HG03139 (cell line): Measurements from ENCODE around the gene ADAMTS6.
"Not testable (repeated sequence)": the region's sequence is repeated elsewhere in the genome, so short reads cannot be mapped to it uniquely, and the experiment has no call there.

Experiments
- ATAC-seq: cut with Tn5 transposase; IDR thresholded peaks from one replicate; pipeline ENCODE4 v1.9.1; 2021; ENCODE audit not compliant: unreplicated experiment

The ADAMTS6 gene

DNA sequence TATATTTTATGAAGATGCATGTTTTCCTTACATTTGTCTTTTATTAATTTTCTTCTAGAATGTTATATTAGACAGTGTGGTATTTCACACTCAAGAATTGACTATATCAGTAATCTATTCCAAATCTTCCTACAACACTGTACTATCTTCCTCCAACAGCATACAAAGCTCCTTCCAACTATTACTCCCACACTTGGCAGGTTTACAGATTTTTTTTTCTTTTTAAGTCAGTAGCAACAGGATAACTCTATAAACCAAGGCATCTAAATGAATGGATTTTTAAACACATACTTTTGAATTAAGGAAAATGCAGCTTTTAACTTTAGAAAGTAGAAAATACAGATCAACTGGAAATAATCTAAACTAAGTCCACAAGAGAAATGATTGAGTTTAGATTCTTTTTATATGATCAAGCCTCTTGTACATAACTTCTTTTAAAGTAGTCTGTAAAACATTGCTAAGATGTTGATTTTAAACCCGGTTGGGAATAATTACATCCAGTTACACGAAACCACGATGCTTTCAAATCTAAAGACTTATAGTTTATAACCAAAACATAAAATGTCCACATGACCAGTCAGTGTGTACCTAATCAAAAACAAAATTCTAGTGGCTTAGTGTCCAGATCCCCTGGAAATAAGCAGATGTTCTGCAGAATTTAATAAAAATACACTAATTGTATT, 281.6 kb downstream of the ADAMTS6 start:
- no peak for ATAC-seq

DNA sequence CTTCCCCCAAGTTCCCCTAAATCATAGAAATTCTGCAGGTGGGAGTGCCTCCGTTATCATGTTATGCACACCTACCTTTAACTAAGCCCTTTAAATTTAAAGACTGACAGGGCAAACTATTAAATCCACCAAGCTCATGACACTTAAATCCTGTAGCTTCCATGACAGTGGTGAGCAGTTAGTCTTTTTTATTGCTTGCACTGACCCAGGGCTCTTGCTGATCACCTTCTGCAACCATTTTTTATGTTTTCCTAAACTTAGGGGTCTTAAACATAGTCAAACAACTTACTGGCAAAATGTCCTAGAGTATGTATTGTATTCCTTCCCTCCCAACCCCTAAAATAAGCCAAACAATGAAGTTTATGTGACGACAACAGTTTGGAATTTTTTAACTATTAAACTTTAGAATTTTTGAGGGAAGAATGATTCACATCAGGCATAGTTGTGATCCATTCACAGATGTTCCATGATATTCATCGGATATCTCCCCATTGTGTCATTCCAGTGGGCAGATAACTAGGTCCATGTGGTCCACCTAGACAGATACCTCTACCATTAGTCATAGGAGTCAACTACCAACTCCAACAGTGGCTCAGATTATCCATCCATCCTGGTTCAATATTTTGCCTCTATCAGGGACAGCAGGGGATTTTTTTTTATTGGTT, 283.1 kb downstream of the ADAMTS6 start:
- ATAC-seq, result no peak

DNA sequence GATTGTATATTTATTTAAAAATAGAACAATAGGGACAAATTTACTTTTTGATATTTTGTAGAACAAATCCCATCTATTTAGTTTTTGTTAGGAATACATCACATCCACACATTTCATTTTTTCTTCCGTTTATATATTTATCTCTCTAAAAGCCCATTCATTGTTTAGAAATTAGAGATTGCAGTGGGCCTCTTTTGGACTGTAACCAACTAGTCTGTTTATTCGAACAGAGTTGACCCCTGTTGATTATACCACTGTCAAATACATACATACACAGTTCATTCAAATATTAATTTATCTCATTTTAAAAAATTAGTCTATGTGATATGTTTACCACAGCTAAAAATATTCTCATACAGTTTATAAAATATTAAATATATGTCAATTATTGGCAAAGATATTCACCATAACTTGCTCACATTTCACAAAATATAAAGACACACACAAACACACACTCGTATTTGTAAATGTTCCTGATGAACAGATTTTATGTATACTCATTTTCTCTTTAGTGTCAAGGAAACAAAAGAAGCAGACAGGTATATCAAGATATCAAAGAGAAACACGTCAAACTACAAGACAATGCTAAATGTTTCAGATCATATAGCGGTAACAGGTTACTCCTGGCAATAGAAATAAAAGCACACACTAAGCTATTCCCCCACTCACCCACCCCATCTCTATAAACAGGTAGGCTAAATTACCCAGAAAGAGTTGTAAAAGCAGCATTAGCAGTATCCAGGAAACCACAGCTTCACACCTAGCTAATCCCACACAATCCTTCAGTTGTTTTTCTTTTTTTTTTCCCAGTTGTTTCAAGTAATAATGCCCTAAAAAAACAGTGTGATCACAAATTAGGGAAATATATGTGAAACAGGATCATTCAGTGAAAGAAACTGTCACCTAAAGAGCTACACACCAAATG, 283.9 kb downstream of the ADAMTS6 start:
- no peak for ATAC-seq

DNA sequence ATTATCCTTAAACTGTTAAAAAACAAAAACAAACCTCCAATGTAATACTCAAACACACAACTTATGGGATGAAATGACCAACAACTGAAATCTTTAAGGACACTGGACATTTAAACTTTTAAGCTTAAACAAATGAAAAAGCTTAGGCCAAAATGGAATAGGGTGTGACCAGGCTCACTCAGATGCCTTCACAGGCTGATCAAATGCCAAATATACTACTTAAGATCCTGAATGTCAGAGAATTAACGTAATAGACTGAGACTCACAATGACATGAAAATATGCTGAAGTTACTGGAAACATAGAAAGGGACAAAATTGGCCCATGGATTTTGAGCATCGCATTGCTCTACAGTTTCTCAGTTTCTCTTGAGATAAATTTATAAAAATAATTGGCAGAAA, 286.8 kb downstream of the ADAMTS6 start:
- no peak for ATAC-seq

DNA sequence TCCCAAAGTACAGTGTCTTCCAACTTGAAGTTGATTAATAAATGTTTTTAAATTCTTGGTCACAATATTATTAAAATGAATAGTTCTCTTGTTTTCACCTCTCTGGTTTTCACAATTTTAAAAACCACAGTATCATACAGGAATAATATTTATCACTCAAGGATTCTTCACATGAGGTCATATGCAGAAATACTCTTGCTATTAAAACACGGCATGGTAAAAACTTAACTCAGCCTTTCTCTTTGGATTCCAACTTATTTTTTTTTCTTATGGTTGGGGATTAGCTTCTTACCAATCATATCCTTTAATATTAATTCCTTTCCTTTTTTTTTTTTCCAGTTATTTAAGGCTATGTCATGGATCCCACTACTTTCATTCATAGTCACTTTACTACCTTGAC, 289.4 kb downstream of the ADAMTS6 start:
- ATAC-seq, result no peak

DNA sequence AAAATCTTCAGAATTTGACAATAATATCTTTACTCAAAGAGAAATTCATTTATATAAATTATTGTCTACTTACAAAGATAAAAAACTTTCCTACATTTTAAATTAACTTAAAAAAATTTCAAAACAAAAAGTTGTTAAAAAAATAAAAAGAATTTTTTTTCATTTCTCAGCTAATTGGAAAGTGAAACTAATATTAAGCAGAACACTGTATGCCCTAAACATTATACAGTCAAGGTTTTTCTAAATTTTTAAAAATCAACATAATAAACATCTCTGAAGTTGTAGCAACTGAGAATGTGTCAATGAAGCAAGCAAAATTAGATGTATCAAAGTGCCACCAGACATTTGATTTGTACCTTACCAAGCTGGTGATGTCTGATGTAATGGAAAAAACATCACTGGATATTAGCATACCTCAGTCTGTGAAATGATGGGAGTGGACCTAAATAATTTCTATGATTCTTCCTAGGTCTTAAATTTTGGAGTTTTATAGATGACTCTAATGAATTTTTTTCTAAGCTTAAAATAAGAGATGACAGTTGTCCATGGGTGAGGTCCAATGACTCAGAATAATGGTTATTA, 290.1 kb downstream of the ADAMTS6 start:
- ATAC-seq, result no peak

DNA sequence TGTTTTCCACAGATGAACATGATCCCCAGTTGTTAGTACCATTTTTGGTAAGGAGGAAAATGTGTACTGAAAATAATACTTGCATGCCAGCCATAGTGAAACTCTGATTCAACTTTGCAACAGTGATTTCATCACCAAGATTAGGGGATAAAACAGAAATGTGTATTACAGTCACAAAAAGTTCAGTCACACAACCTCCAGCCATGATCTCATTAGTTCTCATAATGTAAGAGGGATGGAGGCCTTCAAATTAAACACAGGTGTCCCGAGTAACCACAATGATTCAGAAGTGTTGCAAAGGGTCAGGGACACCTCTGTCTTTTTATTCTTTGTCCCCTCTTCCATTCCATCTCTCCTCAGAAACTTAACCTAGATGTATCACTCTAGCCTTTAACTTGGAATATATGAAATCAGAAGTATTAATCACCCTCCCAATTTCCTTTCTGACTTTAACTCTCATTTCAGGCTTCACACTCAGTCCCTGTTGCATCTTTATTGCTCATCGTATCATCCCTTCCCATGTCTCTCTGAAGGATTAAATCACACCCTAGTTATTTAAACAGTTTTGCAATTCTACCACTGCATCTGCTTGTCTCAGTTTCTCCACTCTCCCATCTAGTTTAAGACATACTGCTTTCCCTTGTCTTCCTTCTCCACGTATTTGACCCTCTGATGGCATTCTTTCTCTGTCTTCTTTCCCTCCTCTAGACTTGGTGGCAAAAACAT, 291.2 kb downstream of the ADAMTS6 start:
- ATAC-seq, result no peak

DNA sequence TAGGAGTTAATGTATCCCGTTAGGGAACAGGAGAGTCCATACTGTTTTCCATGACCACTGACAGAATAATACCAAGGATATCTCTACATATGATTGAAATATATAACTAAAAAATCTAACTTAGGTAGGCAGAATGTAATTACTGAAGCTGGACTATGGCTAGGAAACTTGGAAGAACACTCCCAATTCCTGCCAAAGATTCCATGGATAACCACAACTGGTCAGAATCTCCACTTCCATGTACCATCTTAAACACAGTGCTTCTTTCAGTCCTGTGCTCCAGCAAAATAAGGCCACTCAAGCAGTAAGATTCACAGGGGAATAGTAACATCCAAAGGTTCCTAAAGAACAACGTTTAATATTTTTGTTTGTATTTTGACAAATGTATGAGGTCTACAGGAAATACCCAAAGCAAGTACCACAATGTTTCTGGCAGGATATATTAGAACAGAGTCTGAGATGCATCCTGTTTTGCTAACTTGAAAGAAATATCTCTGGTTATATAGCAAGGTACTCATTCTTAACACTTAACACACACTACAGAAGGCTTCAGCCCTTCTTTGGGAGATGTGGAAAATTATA, 295.0 kb downstream of the ADAMTS6 start:
- ATAC-seq, result no peak

DNA sequence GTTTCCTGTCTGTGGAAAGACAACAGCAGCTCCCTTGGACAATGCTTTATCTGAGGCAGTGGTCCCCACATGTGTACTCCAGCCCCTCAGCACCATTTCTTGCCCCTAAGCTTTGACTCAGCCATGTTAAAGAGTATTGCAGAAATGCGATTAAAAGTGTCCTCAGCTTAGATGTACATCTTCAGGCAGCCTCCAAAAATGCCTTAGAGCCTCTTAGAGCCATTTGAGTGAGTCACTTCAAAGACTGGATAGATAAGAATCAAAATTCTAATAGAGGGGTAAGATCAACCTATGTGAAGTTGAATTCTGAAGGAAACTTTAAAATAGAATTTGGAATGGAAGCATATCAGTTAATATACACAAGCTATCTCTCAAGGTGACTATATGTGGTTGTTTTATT, 296.3 kb downstream of the ADAMTS6 start:
- ATAC-seq, result no peak

DNA sequence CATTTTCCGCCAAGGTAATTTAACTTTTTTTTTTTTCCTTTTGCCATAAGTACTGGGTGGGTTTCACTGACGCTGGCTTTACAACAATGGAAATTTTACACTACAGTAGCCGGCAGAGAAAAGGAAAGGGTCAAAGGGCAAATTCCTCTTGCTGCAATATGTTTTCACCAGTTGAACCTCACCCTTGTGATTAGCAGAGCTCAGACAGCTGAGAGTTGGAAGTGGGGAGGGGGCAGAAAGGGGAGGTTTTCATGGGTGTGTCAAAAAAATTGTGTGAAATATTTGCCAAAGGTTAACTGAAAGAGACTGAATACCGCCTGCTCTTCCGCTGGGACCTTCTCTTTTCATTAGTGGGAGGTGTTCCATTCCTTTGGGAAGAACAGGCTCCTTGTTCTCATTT, 296.9 kb downstream of the ADAMTS6 start:
- ATAC-seq, result no peak

DNA sequence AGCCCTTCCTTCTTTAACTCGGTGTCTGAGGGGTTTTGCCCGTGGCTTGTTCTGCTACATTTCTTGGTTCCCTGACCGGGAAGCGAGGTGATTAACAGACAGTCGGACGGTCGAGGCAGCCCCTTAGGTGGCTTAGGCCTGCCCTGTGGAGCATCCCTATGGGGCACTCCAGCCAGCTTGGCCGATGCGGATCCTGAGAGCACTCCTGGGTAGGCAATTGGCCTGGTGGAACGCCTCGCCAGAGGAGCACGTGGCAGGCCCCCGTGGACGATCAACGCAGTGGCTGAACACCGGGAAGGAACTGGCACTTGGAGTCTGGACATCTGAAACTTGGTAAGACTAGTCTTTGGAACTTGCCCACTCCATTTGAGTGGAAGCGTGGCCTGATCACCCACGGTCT, 307.5 kb downstream of the ADAMTS6 start:
- not testable (repeated sequence) for ATAC-seq

DNA sequence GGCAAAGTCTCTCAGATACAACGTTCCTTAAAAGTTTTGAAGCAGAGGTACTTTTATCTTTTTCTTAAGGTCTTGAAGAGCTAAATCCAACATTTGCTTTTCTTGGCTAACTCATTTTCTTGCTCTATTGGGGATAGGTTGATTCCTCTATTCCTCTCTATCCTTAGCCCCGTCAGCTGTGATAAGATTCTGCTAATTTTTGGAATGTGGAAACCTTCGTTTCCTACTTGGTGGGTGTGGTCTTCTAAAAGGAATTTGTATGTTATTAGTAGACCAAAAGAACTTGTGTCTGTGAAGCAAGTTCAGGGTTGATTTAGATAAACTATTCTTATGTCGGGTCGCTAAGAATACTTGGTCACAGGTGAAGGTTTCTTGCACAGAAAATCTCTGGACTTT, 308.6 kb downstream of the ADAMTS6 start:
- ATAC-seq, result no peak

DNA sequence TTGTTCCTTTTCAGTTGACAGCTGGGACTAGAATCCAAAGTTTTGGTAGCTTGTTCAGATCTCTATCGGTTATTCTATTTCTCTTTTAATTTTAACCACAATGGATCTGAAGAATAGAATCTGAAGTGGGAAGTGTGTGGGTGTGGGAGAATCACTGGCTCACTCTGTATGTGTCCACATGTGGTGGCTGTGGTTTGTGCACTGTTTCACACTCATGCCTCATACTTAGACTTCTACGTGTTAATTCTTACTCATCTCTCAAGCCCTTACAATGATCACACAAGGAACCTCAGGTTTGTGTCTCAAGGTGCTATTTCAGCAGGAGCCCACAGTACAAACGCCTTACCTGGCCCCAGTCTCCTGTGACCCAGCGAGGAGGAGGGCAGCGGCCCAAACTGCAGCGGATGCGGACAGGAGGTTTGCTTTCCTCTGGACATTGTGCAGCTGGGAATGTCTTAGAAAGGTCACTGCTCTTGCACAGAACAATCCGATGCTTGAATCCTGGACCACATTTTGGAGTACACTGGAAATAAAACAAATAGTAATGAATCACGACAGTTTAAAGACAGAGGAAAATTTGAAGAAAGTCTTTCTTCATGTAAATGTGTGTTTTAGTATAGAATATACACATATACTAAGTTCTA, 309.1 kb downstream of the ADAMTS6 start:
- ATAC-seq, result no peak

DNA sequence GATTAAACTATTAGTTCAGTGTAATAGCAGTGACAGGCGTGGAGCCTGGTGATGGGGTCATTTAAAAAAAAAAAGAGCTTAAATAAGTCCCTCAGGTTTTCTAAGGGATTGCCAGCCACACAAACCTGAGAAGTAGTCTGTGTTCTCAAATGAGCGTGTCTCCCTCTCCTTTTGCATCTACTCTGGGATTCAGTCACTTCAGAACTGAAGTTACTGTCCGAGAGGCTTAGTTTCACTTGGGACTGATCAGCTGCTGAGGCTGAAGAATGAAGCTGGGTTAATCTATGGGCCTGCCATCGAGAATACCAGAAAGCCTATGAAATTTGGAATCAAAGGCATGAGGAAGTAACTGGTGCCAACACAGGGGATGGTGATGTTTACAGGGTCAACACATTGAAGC, 310.1 kb downstream of the ADAMTS6 start:
- no peak for ATAC-seq

DNA sequence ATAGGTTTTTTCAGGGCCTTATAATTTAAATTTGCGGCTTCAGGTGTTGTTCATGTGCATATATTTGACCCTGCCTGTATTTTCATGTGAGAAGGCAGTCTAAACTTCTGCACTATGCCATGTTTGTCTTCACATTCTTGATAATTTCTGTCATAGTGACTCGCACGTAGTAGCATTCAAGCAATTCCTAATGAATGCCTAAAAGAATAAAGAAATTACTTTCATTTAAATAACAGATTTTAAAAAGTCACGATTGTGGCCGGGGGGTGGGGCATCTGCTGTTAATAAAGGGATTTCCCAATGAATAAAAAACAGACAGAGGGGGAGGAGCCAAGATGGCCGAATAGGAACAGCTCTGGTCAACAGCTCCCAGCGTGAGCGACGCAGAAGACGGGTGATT, 318.0 kb downstream of the ADAMTS6 start:
- ATAC-seq, result no peak

DNA sequence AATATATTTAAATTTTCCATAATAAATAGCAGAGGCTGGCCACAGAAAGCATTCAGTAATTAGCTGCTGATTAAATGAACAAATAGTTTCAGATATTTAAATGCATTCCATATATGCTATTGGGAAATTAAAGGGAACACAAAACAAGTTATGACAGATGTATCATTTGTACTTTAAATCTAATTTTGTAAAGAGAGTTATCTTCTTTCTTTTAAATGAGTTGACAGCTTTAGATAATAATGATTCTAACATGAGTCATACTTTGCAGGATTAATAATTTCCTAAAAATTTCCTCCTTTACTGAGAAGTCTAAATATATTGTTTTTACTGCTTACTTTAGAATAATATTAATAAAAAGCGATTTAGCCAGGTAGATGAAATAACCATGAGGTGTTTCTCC, 320.1 kb downstream of the ADAMTS6 start:
- no peak for ATAC-seq

DNA sequence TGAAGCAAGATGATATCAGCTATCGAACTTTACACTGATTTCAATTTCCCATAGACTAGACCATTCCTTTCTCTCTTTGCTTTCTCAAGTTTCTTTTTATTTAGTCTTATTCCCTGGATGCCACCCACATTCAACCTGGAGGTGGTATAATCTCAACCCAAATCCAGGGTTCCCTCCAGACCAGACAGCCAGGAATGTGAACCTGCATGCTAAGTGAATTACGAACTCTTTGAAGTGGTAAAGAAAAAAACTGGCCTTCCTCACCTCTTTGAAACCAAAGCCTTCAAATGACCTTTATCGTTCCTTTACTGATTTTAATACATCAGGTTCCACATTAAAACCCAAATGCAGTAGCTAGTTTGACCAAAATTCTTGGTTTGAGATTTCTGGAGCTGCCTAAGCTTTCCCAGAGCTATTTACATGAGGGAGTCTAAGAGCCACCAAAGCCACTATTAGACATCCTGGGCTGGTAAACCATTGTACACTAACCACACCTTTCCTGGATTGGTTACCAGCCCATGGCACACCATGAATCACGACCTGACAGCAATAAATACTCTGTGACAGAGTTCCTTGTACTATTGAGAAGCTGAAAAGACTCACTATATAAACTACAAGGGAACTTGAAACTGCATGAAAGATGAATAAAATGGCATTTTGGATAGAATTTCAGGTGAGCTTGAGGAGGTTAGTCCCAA, 323.7 kb downstream of the ADAMTS6 start:
- ATAC-seq, result no peak

DNA sequence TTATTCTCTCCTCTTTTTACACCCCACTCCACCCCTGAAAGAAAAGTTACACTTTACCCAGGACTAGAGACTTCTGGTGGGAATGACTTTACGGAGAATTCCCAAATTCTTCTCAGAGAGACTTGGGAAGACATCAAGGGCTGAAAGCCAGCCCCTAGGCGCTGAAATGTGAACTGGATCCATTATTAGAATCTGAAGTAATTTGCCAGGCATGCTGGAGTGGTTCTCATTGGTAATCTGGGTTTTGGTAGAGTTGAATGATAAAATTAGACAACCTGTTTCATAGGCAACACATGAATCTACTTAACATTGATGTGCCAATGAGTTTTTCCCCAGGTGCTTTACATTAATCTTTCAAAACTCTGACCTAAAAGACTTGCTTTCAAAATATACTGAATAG, 324.8 kb downstream of the ADAMTS6 start:
- ATAC-seq, result no peak

DNA sequence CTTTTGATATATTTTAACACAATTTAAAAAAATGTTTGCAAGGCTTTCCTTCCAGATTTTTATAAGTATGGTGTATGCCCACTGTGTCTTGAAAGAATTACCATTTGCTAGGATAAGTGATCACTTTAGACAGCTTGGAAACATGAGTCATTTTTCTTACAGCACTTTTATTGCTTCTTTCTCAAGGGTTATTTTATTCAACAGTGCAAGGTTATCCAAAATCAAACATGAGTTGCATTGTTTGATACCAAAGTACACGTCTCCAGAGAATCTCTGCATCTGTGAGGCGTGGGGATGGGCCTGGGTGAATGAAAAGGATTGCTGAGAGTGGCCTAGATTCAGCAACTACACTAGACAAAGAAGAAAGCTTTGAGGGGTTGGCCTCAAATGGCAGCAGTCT, 329.6 kb downstream of the ADAMTS6 start:
- ATAC-seq, result no peak
